RWPE2 (cell line): ENCODE data around the gene PRRC2C.

Experiments used
- ATAC-seq: fragments of 200-7000 bp; cut with Tn5 transposase; 3 replicates; pipeline ENCODE4 v1.9.1; 2021; ENCODE audit warnings: low read depth
- DNase-seq: peaks from one replicate; pipeline ENCODE4 v3.0.0-alpha.2; 2020; ENCODE audit warnings: low spot score
- H3K27ac ChIP-seq: fragments of 450-650 bp; 2 replicates; pipeline ENCODE4 v1.5.1; 2017; ENCODE audit warnings: mild to moderate bottlenecking; ENCODE audit not compliant: poor library complexity, severe bottlenecking
- H3K27me3 ChIP-seq: fragments of 250-450 bp; sonication (Bioruptor Pico); 2 replicates; pipeline ENCODE4 v1.5.1; 2021; ENCODE audit warnings: mild to moderate bottlenecking, moderate library complexity; ENCODE audit not compliant: insufficient read depth, poor library complexity, severe bottlenecking
- H3K36me3 ChIP-seq: fragments of 250-450 bp; sonication (Bioruptor Pico); 2 replicates; pipeline ENCODE4 v1.5.1; 2020; ENCODE audit warnings: low read depth, mild to moderate bottlenecking, moderate library complexity
- H3K4me1 ChIP-seq: fragments of 250-450 bp; sonication (Bioruptor Pico); 2 replicates; pipeline ENCODE4 v1.5.1; 2021; ENCODE audit warnings: mild to moderate bottlenecking, moderate library complexity; ENCODE audit not compliant: insufficient read depth, poor library complexity, severe bottlenecking
- H3K4me3 ChIP-seq: fragments of 250-450 bp; sonication (Bioruptor Pico); 2 replicates; pipeline ENCODE4 v1.5.1; 2021; ENCODE audit warnings: mild to moderate bottlenecking, moderate library complexity; ENCODE audit not compliant: severe bottlenecking
- H3K9me3 ChIP-seq: fragments of 250-450 bp; sonication (Bioruptor Pico); 2 replicates; pipeline ENCODE4 v1.5.1; 2021; ENCODE audit warnings: mild to moderate bottlenecking, moderate library complexity; ENCODE audit not compliant: severe bottlenecking
- TF ChIP-seq, protein P1 (sequence below): fragments of 450-650 bp; IDR thresholded peaks from one replicate; pipeline ENCODE4 v1.5.1; 2017; ENCODE audit warnings: mild to moderate bottlenecking, moderate library complexity; ENCODE audit not compliant: poor library complexity, severe bottlenecking

PRRC2C gene

GRCh38 chr1:171507435-171507834, 22.1 kb downstream of the PRRC2C start:
- Histone ChIP-seq H3K4me3 (no peak overlapping the region), H3K36me3 (peaks cover 5% of the 10 kb centered on the region), H3K4me1 (no peaks in the 10 kb centered on the region), H3K27me3 (no peaks in the 10 kb centered on the region), H3K27ac (no peak overlapping the region), H3K9me3 (no peaks in the 10 kb centered on the region)
- ATAC-seq (no peak), DNase-seq (no peak)
- TF ChIP-seq, protein P1, sequence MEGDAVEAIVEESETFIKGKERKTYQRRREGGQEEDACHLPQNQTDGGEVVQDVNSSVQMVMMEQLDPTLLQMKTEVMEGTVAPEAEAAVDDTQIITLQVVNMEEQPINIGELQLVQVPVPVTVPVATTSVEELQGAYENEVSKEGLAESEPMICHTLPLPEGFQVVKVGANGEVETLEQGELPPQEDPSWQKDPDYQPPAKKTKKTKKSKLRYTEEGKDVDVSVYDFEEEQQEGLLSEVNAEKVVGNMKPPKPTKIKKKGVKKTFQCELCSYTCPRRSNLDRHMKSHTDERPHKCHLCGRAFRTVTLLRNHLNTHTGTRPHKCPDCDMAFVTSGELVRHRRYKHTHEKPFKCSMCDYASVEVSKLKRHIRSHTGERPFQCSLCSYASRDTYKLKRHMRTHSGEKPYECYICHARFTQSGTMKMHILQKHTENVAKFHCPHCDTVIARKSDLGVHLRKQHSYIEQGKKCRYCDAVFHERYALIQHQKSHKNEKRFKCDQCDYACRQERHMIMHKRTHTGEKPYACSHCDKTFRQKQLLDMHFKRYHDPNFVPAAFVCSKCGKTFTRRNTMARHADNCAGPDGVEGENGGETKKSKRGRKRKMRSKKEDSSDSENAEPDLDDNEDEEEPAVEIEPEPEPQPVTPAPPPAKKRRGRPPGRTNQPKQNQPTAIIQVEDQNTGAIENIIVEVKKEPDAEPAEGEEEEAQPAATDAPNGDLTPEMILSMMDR, result no peak

GRCh38 chr1:171509191-171509590, 23.9 kb downstream of the PRRC2C start:
- TF ChIP-seq, protein P1, result no peak
- Histone ChIP-seq H3K4me3 (no peak overlapping the region), H3K4me1 (no peaks in the 10 kb centered on the region), H3K9me3 (no peaks in the 10 kb centered on the region), H3K36me3 (peaks cover 19% of the 10 kb centered on the region), H3K27ac (no peak overlapping the region), H3K27me3 (no peaks in the 10 kb centered on the region)
- no peak for ATAC-seq
- DNase-seq, result no peak

DNA sequence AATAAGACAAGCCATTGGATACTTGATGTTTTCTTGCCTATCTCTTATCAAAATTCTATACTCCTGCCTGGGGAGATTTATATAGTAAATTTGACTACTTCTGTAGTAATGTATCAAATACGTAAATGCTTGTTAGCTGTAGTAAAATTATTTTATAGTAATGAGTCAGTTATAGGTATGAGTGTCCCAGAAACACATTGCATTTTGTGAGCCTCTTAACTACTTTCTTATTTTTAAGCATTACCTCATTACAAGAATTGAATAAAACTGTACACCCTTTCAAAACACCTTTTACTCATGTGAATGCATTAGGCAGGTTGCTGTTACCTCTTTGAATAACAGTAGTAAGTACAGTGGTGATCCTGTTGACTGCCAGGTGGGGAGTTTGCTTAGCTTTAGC, 28.4 kb downstream of the PRRC2C start:
- Histone ChIP-seq H3K4me1 (no peaks in the 10 kb centered on the region), H3K36me3 (peaks cover 64% of the 10 kb centered on the region), H3K4me3 (no peak overlapping the region), H3K27ac (no peak overlapping the region), H3K27me3 (no peaks in the 10 kb centered on the region), H3K9me3 (no peaks in the 10 kb centered on the region)
- no peak for DNase-seq
- TF ChIP-seq, protein P1, result no peak
- no peak for ATAC-seq

- no peak overlapping the region for H3K4me3 ChIP-seq
- H3K27ac ChIP-seq, result no peak overlapping the region
- H3K4me1 ChIP-seq, result no peaks in the 10 kb centered on the region
- ATAC-seq (no peak), DNase-seq (no peak)
- peaks cover 80% of the 10 kb centered on the region for H3K36me3 ChIP-seq
- H3K9me3 ChIP-seq, result no peaks in the 10 kb centered on the region
- TF ChIP-seq, protein P1, result no peak
- no peaks in the 10 kb centered on the region for H3K27me3 ChIP-seq
Observed at GRCh38 chr1:171515299-171515698, 30.0 kb downstream of the PRRC2C start.

DNA sequence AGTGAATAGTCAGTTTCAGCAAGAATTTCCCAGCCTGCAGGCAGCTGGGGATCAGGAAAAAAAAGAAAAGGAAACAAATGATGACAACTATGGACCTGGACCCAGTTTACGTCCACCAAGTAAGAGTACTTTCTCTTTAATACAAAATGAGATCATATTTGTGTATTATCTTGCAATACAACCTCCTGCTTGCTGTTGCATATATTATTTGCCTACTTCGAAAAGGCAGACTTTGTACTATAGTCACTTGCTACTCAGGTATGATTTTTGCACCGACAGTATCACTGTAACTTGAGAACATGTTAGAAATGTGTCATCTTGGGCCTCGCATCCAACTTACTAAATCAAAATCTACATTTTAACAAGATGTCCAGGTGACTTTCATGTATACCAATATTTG, 30.4 kb downstream of the PRRC2C start:
- Histone ChIP-seq H3K27me3 (no peaks in the 10 kb centered on the region), H3K4me3 (no peak overlapping the region), H3K27ac (no peak overlapping the region), H3K4me1 (no peaks in the 10 kb centered on the region), H3K36me3 (peaks cover 82% of the 10 kb centered on the region), H3K9me3 (no peaks in the 10 kb centered on the region)
- ATAC-seq (no peak), DNase-seq (no peak)
- TF ChIP-seq, protein P1, result no peak
